Muscle of leg (tissue), 11 donors: ENCODE data around the gene MAGEB3. TPM values are rescaled to one million over a fixed set of nuclear protein-coding genes. Genes with fewer than 3 reads are reported as not detected.

Experiments
- DNase-seq: peaks from one replicate; pipeline ENCODE4 v3.0.0; 2013
- H3K27ac ChIP-seq: one replicate; pipeline ENCODE4 v1.5.1; 2013; ENCODE audit warnings: mild to moderate bottlenecking, low read length, control low read depth
- H3K27me3 ChIP-seq: one replicate; pipeline ENCODE4 v1.6.1; 2013; ENCODE audit warnings: low read length; ENCODE audit not compliant: control insufficient read depth, insufficient read depth
- H3K36me3 ChIP-seq: one replicate; pipeline ENCODE4 v1.6.1; 2013; ENCODE audit warnings: low read length; ENCODE audit not compliant: control insufficient read depth, insufficient read depth
- H3K4me1 ChIP-seq: one replicate; pipeline ENCODE4 v1.6.1; 2013; ENCODE audit warnings: low read length; ENCODE audit not compliant: control insufficient read depth, insufficient read depth
- H3K4me3 ChIP-seq: one replicate; pipeline ENCODE4 v1.5.1; 2013; ENCODE audit warnings: low read length, control low read depth
- H3K9me3 ChIP-seq: replicated peaks from 2 replicates; pipeline ENCODE4 v1.6.1; 2013; ENCODE audit warnings: low read depth, low read length; ENCODE audit not compliant: control insufficient read depth
- WGBS: methylation state at CpG from one replicate; pipeline ENCODE4 v1.1.5; 2013; ENCODE audit warnings: missing lambda C conversion rate; ENCODE audit not compliant: insufficient coverage; 5-methylcytosine and 5-hydroxymethylcytosine counted together
- polyA plus RNA-seq, 8 donors: library from polyadenylated mRNA; unstranded; fragments of 120-200 nt; gene quantifications; one replicate each; pipeline versions ENCODE4 v1.2.1 to v1.2.3, GENCODE V29; 2013; ENCODE audit warnings: inconsistent platforms in 1 of 8, low replicate concordance in 1 of 8; ENCODE audit not compliant: insufficient read length in 8 of 8, insufficient read depth in 1 of 8
- total RNA-seq: library from RNA; stranded (reverse); fragments of 120-200 nt; gene quantifications from one replicate; pipeline ENCODE4 v1.2.4, GENCODE V29; 2013

MAGEB3 gene
- total and polyA plus RNA-seq, 9 donors = not detected

- H3K27me3 ChIP-seq = peaks cover 3% of the 10 kb centered on the region
- no peak for DNase-seq
- no peak overlapping the region for H3K4me3 ChIP-seq
- H3K9me3 ChIP-seq = no peaks in the 10 kb centered on the region
- 81% methylated on average over 2 of the region's 3 CpGs for WGBS
- no peaks in the 10 kb centered on the region for H3K4me1 ChIP-seq
- H3K27ac ChIP-seq = no peak overlapping the region
- H3K36me3 ChIP-seq = no peaks in the 10 kb centered on the region
Measured at GRCh38 chrX:30270639-30271038, 40.2 kb downstream of the MAGEB3 start.

- WGBS = no CpG with 5 or more reads among the region's 1 CpG
- no peak overlapping the region for H3K27ac ChIP-seq
- peak; percentile 3 for DNase-seq
- peaks cover 4% of the 10 kb centered on the region for H3K27me3 ChIP-seq
- H3K36me3 ChIP-seq = no peaks in the 10 kb centered on the region
- H3K9me3 ChIP-seq = no peaks in the 10 kb centered on the region
- no peak overlapping the region for H3K4me3 ChIP-seq
- no peaks in the 10 kb centered on the region for H3K4me1 ChIP-seq
Measured at GRCh38 chrX:30275498-30275897, 45.0 kb downstream of the MAGEB3 start.

DNA sequence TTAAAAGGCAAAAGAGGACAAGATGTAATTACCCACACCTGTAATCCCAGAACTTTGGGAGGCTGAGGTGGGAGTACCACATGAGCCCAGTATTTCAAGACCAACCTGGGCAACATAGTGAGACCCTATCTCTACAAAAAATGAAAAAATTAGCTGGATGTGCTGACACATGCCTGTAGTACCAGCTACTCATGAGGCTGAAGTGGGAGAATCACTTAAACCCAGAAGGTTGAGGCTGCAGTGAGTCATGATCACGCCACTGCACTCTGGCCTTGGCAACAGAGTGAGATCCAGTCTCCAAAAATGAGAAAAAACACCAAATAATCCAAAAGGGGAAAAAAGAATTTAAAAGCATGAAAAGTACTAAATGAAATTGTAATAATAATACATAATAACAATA, 47.9 kb downstream of the MAGEB3 start:
- no peaks in the 10 kb centered on the region for H3K4me1 ChIP-seq
- H3K27ac ChIP-seq = no peak overlapping the region
- DNase-seq = no peak
- H3K4me3 ChIP-seq = no peak overlapping the region
- H3K9me3 ChIP-seq = no peaks in the 10 kb centered on the region
- H3K27me3 ChIP-seq = peaks cover 2% of the 10 kb centered on the region
- no CpG with 5 or more reads among the region's 1 CpG for WGBS
- H3K36me3 ChIP-seq = no peaks in the 10 kb centered on the region

GRCh38 chrX:30280428-30280827, 50.0 kb downstream of the MAGEB3 start:
- Histone ChIP-seq H3K9me3 (no peaks in the 10 kb centered on the region), H3K27ac (no peak overlapping the region), H3K36me3 (no peaks in the 10 kb centered on the region), H3K4me3 (no peak overlapping the region), H3K4me1 (no peaks in the 10 kb centered on the region), H3K27me3 (peaks cover 4% of the 10 kb centered on the region)
- DNase-seq = no peak
- no CpG with 5 or more reads among the region's 1 CpG for WGBS

- no peak overlapping the region for H3K27ac ChIP-seq
- DNase-seq = no peak
- H3K4me1 ChIP-seq = no peaks in the 10 kb centered on the region
- H3K9me3 ChIP-seq = no peaks in the 10 kb centered on the region
- H3K36me3 ChIP-seq = no peaks in the 10 kb centered on the region
- H3K27me3 ChIP-seq = peaks cover 7% of the 10 kb centered on the region
- no peak overlapping the region for H3K4me3 ChIP-seq
Measured at GRCh38 chrX:30282527-30282926, 52.1 kb downstream of the MAGEB3 start.

- peaks cover 5% of the 10 kb centered on the region for H3K27me3 ChIP-seq
- no CpG with 5 or more reads among the region's 3 CpGs for WGBS
- no peak overlapping the region for H3K4me3 ChIP-seq
- H3K4me1 ChIP-seq = no peaks in the 10 kb centered on the region
- no peak overlapping the region for H3K27ac ChIP-seq
- H3K9me3 ChIP-seq = no peaks in the 10 kb centered on the region
- H3K36me3 ChIP-seq = no peaks in the 10 kb centered on the region
- no peak for DNase-seq
Measured at GRCh38 chrX:30283456-30284200, 53.2 kb downstream of the MAGEB3 start.

Other genes starting within 250 kb of the MAGEB3 start
- gene MAGEB2, start 15.1 kb upstream of the MAGEB3 start, total RNA-seq = not detected
- under 1 TPM in 1 of 8 donors, not detected in 7; 0.11 TPM for gene MAGEB2, start 15.1 kb upstream of the MAGEB3 start, polyA plus RNA-seq
- gene MAGEB4, start 11.3 kb downstream of the MAGEB3 start, total RNA-seq = not detected
- under 1 TPM in 1 of 8 donors, not detected in 7; 0.21 TPM for gene MAGEB4, start 11.3 kb downstream of the MAGEB3 start, polyA plus RNA-seq
- not detected for gene MAGEB1, start 16.5 kb downstream of the MAGEB3 start, total RNA-seq
- gene MAGEB1, start 16.5 kb downstream of the MAGEB3 start, polyA plus RNA-seq = not detected
- gene NR0B1, start 78.7 kb downstream of the MAGEB3 start, total RNA-seq = 0.27 TPM
- under 1 TPM; 0.07 to 0.51 (median 0.23) TPM for gene NR0B1, start 78.7 kb downstream of the MAGEB3 start, polyA plus RNA-seq